Stimulated activated CD8-positive, alpha-beta memory T cell treated with anti-CD3 and anti-CD28 coated beads, Interleukin-4, amount 100 ng/mL, for 4 hours (primary cell): Measurements from ENCODE around the gene RANBP17.

Experiments used
- DNase-seq, 2 donors: peaks; one replicate each; pipeline ENCODE4 v3.0.0-alpha.2; 2020; ENCODE audit warnings: low read depth in 2 of 2, low spot score in 1 of 2

RANBP17 gene

DNA sequence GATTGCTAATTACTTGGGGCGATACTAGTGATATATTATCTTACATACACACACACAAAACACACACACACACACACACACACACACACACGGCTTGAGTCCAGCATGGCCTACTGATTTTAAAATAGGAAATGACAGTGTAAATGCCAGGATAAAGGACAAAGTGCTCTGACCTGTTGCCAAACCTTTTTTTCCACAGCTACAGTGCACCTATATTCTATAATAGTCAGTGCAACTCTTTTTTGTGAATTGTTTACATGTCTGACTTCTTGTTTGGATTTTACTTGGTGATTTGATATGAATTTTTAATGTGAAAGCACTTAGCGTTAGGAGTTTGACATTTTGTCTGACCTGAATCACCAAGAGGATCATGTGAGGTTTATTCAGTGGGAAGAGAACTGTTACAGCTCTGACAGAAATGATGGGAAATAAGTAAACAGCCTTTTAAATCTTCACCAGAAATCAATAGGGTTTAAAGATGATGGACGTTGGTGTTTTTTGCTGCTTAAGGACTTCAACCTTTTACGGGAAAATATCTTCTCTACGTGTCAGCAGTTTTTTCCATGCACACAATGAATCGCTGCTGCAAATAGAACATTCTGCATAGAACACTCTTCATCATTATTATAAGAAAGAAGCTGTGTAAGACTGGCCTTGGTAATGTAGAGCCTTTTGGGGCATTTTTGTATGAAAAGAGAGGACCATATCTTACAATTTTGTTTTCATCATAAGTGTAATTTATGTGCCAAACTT is 218.5 kb downstream of the RANBP17 start:
- DNase-seq: no peak

DNA sequence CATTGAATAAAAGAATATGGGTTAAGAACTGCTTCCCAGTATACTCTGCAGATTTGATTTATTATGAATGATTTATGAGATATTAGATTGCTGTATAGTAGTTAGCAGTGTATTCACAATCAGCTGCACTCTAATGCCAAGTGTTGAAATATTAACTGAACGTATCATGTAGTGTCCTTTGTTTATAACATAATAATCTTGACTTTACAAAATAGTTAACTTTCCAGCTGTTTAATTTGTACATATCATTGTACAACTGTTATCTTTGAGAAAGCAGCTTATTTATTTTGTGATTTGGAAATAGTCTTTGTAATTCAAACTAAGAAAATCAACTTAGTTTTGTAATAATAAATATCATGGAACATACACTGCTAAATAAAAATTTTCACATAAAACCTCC is 219.5 kb downstream of the RANBP17 start:
- no peak for DNase-seq

DNA sequence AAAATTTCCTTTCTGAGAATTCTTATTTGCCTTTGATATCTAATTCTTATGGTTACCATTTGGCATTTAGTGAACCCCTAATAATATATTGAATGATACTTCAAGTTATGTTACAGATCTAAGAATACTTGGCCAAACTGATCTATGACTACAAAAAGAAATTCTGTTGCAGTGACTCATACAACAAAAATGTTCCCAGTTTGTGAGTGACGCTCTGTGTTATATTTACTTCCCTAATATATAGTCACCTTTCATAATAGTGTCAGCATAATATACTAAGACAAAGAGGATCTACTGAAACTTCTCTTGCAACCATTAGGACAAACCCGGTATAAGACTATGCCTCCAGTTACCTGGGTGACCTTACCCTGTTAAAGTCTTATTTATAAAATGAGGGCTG is 230.4 kb downstream of the RANBP17 start:
- no peak for DNase-seq

DNA sequence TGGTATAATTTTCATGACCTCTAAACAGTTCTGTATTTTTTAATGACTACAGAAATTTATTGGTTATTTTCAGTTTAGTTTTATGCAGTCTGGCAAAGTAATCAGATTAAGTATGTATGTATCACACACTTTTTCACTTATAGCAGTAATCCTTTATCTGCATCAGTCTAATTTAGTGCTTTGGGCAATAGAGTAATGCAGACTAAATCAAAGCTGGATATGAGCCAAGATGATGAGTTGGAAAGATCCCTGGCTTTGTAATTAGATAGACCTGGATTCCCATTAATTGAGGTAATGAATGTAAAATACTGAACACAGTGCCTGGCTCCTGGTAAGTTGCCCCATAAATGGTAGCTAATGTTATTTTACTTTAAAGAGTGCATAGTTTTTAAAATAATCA is 231.8 kb downstream of the RANBP17 start:
- DNase-seq: no peak

DNA sequence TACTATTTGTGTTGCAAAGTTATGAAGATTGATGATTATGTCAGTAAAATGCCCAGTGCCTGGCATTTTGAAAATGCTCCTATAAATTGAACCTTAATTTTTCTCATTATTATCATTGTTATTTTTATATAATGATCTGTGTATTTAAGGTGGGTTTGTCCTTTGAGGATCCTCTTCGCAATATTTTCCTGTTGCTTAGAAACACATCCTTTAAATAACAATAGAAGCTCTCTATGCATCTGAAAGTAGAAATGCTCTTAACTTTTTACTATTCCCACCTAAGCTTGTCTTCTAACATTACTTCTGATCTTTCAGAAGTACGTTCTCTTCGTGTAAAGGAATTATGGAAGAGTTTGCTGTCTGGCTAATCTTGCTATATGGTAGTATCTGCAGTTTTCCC is 232.5 kb downstream of the RANBP17 start:
- DNase-seq: no peak

DNA sequence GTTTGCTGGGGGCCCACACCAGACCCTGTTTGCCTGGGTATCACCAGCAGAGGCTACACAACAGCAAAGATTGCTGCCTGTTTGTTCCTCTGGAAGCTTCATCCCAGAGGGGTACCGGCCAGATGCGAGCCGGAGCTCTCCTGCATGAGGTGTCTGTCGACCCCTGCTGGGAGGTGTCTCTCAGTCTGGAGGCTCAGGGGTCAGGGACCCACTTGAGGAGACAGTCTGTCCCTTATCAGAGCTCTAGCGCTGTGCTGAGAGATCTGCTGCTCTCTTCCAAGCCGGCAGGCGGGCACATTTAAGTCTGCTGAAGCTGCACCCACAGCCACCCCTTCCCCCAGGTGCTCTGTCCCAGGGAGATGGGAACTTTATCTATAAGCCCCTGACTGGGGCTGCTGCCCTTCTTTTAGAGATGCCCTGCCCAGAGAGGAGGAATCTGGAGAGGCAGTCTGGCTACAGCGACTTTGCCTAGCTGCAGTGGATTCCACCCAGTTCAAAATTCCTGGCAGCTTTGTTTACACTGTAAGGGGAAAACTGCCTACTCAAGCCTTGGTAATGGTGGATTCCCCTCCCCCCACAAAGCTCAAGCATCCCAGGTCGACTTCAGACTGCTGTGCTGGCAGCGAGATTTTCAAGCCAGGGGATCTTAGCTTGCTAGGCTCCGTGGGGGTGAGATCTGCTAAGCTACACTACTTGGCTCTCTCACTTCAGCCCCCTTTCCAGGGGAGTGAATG is 241.2 kb downstream of the RANBP17 start:
- no peak for DNase-seq

DNA sequence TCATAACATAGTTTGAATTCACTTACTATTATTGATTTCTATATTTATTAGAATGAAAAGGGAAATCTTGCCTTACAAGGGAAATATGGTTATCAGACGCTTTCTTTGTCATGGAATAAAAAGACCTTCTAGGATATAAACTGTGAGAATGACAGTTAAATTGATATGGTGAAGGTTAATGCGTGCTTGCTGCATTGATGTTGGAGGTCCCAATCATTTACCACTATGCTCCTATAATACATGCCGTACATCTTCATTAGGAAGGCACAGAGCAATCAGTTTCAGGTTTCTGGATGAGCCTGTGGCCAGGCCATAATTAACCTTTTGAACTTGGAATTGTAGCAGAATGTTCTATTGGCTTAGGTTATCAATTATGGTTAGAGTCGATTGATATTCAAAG is 245.9 kb downstream of the RANBP17 start:
- no peak for DNase-seq

DNA sequence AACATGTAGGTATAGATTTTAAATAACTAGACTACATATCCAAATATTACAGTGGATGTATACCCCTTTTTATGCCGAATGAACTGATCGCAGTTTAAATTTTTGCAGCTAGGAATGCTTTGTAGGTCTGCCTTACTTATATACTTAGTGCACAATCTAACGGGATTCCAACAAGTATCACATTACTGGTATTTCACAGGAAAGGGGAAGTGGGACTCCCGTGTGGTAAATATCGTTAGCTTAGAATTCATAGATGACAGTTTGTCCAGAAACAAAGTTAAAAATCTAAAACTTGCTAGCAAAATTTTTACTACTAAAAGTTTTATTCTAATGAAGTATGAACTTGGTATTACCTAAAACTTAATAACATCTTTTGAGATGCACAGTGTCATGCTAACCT is 253.7 kb downstream of the RANBP17 start:
- no peak for DNase-seq

DNA sequence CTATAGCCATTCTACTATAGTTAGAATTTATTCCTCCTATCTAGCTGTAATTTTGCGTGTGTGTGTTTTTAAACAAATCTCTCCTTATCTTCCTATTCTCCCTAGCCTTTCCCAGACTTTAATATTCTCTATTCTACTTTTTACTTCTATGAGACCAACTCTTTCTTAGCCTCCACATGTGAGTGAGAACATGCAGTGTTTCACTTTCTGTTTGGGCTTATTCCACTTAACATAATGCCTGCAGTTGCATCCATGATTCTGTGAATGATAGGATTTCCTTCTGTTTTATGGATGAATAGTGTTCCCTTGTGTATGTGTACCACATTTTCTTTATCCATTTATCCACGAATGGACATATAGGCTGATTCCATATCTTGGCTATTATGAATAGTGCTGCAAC is 254.9 kb downstream of the RANBP17 start:
- no peak for DNase-seq

DNA sequence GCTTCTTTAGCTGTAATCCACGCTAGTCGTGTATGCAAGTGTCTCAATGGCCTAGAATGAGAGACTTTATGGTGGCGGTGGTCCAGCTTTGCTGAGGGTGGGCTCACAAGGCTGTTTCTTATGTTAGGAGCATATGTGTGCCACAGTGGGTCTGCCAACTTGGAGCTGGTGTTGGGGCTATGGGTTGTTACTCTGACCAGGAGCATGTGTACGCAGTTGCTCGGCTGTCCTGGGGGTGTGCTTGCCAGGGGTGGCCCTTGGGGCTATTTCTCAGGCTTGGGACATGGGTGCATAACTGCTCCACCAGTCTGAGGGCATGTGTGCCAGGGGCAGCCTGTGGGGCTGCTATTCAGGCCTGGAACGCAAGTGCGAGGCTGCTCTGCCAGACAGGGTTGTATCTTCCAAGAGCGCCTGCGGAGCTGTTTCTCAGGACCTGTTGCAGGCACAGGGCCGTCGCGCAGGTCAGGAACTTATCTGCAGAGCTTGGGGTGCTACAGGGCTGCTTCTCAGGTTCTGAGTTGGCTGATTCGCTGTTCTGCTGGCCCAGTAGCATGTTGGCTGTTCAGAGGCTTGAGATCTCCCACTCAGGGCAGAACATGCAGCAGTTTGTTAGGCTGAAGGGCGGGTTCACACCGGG is 259.3 kb downstream of the RANBP17 start:
- DNase-seq: no peak

DNA sequence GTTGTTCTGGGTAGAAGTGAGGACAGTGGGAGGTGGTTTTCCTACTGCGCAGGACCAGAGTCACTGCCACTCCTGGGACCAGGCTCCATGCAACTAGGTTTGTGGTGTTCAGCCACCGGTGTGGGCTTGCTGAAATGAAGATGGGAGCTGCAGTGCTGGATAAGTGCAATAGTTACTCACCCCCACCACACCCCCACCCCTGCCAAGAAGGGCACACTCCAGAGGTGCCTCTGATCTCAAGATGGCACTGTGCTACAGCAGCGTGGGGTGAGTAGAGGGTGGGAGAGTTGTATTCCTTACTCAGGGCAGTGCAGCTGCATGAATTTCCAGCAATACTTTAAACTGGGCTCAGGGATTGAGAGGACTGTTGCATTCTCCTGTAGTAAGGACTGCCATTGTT is 259.8 kb downstream of the RANBP17 start:
- no peak for DNase-seq

DNA sequence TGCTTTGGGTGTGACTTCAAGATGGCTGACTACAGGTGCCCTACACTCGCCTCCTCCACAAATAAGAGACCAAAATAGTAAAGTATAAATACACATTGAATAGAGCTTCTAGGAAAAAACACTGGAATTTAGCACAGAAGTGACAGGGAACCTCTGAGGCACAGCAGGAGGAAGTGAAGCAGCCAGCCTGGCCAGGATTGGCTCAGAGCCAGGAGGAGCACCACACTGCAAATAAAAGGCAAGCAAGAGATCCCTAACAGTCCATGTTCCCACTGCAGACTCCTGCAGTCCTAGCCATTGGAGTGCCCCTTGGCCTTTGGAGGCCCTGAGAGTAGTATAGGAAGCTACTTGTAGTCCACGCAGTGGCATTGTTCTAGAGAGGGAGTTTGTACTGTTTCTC is 260.6 kb downstream of the RANBP17 start:
- no peak for DNase-seq

DNA sequence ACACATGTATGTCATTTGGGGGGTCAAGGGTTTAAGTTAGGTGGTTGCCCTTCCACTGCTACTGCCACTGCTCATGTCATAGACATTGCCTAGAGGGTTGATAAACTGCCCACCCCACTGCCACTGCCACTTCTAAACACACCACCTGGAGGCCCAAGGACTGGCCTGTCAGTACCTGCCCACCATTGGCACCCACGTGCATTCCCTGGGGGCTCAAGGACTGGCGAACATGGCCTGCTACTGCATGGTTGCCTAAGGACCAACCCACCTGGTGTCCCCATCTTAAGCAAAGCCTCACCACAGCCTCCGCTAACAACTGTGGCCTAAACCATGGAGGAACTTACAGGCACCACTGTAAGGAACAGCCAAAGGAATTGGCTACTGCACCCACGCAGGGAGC is 261.6 kb downstream of the RANBP17 start:
- DNase-seq: no peak

DNA sequence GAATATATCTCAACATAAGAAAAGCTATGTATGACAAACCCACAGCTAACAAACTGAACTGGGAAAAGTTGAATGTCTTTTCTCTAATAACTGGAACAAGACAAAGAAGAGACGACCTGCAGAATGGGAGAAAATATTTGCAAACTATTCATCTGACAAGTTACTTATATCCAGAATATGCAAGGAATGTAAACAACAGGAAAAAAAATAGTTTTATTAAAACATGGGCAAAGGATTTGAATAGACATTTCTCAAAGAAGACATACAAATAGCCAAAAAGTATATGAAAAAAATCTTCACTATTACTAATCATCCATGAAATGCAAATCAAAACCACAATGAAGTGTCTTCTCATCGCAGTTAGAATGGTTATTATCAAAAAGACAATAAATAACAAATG is 265.5 kb downstream of the RANBP17 start:
- no peak for DNase-seq

DNA sequence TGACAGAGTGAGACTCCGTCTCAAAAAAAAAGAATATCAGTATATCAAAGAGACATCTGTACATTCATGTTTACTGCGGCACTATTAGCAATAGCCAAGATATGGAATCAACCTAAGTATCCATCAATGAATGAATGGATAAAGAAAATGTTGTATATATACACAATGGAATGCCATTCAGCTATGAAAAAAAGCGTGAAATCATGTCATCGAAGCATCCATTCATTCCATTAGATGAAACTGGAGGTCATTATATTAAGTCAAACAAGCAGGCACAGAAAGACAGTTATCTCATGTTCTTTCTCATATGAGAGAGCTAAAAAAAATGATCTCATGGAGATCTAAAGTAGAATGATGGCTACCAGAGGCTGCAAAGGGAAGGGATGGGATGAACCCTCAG is 266.3 kb downstream of the RANBP17 start:
- no peak for DNase-seq

DNA sequence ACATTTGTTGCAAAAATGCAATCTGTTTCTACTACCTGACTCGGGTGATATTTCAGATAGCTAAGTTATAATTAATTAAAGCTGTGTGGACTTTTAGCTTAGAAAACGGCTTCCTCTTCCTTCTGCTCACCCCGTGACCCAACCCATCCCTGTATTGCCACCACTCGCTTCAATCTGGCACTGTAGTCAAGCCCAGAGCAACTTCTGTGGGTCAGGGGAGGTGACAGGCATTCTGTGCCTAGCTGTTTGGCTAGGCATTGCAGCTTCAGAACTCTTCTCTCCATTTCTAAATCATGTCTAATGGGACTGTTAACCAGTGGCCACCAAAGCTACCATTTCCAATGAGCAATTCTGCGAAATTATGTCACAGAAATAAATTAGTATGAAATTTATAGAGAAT is 267.5 kb downstream of the RANBP17 start:
- DNase-seq: no peak

DNA sequence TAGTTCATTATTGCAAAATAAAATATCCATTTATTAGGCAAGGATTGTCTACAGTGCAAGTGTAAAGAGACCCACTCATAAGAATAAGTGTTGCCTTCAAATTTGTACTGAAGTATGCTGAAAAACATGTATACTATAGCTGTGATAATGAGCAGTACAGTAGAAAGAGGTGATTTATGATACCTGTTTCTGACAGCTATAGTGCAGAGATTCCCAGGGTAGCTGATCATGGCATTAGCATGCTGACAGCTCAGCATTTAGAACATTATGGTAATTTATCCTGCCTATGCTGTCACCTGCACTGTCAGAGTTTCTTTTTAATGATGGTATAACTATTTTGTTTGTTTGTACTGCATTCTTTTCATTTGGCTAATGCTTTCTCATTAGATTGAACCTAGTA is 269.7 kb downstream of the RANBP17 start:
- no peak for DNase-seq

DNA sequence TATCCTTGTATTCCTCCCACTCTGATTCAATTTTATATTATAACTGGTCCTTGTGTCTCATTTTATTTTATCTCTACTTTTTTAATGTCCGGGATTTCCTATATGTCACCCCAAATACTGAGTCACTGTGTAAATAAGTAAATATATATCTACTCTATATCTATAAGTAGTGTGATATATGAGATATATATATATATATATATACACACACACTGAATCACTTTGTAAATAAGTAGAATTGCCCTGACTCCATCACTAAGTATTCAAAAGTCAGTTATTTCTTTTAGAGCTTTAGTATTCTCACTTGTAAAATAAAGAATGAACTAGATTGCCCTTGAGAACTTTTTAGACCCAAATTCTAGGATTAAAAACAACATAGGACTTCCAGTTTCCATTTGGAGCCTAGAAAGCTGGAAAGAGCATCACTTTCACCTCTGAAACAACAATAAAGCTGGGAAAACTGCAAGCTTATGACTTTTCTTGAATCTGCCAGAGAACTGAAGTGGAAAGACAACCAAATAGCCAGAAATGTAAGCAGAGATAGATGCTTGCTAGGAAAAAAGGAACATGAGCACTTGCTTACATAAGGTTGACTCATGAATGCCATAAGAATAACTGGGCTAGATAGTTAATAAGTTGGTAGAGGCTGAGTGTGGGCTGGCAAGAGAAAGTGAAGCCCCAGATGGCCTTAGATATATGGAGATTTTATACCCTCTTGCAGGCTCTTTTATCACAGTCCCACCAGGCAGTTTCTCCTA is 276.1 kb downstream of the RANBP17 start:
- DNase-seq: no peak

DNA sequence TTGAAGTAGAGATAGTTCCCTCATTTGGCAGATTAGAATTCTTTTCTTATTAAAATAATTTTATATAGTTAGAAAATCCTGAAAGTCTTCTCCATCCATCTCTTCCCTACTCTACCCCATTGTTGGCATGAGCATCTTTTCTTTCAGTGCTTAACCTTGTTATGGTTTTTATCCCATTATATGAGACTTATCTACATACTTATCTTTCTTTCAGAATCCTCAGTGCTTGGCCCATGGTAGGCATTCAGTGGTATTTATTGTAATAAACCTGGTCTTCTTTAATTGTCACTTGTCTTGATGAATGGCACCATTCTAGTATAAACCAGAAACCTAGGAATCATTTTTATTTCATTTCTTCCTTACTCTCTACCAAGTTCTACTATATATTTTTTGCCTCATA is 277.4 kb downstream of the RANBP17 start:
- no peak for DNase-seq

DNA sequence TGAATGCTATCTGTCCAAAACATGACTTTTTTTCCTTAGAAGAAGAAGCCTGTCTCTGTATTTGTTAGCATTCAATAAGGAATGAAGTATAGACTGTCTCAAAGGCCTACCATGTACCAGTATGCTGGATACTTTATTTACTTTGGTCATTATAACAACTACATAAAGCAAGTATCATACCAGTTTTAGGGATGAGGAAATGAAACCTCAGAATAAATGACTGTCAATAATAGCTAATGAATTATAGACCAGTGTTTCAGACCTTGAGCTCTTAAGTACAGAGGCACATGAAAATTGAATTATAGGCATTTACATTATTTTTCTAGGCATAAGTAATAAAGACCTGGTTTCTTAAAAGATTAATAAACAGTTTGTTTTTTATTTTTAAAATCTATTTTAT is 280.8 kb downstream of the RANBP17 start:
- no peak for DNase-seq

DNA sequence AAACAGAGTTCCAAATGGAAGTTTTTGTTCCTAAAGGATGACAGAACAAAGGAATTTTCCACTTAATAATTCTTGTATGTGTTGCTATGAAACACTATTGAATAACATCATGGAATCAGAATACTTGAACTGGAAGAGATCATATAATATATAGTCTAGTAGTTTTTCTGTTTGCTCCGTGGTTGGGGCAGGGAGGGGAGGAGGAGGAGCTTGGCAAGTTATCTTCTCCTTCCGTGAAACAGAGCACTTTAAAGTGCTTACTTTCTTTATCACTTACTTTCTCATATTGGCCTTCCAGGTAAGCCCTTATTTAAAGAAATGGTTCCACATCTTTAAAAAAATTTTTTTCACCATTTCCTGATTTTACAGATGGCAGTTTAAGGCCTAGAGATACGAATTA is 281.4 kb downstream of the RANBP17 start:
- no peak for DNase-seq

DNA sequence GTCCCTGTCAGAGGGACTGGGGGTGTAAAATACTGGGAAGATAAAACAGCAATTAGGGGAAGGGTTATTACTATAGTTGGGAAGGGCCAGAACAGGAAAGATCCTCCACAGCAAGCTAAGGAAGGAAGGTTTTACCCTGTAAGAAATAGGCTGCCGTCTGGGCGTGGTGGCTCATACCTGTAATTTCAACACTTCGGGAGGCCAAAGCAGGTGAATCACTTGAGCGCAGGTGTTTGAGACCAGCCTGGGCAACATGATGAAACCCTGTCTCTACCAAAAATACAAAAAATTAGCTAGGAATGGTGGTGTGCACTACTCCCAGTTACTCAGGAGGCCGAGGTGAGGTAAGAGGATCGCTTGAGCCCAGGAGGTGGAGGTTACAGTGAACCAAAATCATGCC is 282.1 kb downstream of the RANBP17 start:
- DNase-seq: no peak
